Psoas muscle (tissue), 8 donors: Measurements from ENCODE around the gene CACNA1S. TPM values are rescaled to one million over a fixed set of nuclear protein-coding genes. Genes with fewer than 3 reads are reported as not detected.
A peak's percentile ranks its signal among the peaks of the same experiment; 100 is the strongest.

Experiments used
- ATAC-seq, 4 donors: fragments of 200-7000 bp; cut with Tn5 transposase; one replicate each; pipeline ENCODE4 v1.9.1; 2020; ENCODE audit warnings: moderate library complexity in 3 of 4, mild to moderate bottlenecking in 2 of 4
- DNase-seq, 2 donors: peaks; one replicate each; pipeline ENCODE4 v3.0.0-alpha.2; 2020
- H3K27ac ChIP-seq: fragments of 200-600 bp; one replicate; pipeline ENCODE4 v1.8.0; 2022
- H3K27me3 ChIP-seq, 3 donors: fragments of 200-600 bp in 1 of 3; one replicate each; pipeline versions ENCODE4 v1.6.1 to v1.8.0; 2013 to 2022; ENCODE audit warnings: low read length in 2 of 3, mild to moderate bottlenecking in 2 of 3, moderate library complexity in 1 of 3; ENCODE audit not compliant: insufficient read depth in 3 of 3
- H3K36me3 ChIP-seq, 2 donors: fragments of 200-600 bp in 1 of 2; one replicate each; pipeline versions ENCODE4 v1.6.1 to v1.8.0; 2013 to 2022; ENCODE audit warnings: low read depth in 1 of 2, mild to moderate bottlenecking in 1 of 2, moderate library complexity in 1 of 2; ENCODE audit not compliant: insufficient read depth in 1 of 2
- H3K4me1 ChIP-seq: fragments of 200-600 bp; one replicate; pipeline ENCODE4 v1.8.0; 2022
- H3K4me3 ChIP-seq: fragments of 200-600 bp; one replicate; pipeline ENCODE4 v1.8.0; 2022; ENCODE audit warnings: mild to moderate bottlenecking
- H3K9me3 ChIP-seq: fragments of 200-600 bp; one replicate; pipeline ENCODE4 v1.8.0; 2022
- WGBS, 3 donors: extraction: QIAGEN DNeasy Blood & Tissue Kit; methylation state at CpG; one replicate each; pipeline versions ENCODE4 v1.1.6 to v1.1.7; 2013; 5-methylcytosine and 5-hydroxymethylcytosine counted together
- intact Hi-C, 2 donors: fragments of 100-400 bp; cut with DNase I; formaldehyde crosslinking; loops; one replicate each; pipeline versions ENCODE4 v1.11.0 to v1.14.2; 2022
- polyA plus RNA-seq, 3 donors: library from polyadenylated mRNA; stranded (reverse); fragments of 200-250 nt; gene quantifications; one replicate each; pipeline ENCODE4 v1.2.3, GENCODE V29; 2013
- total RNA-seq, 4 donors: library from RNA; stranded (reverse); fragmentation: NEBNext Ultra II Directional in 2 of 4; extraction: Animal tissue kit (Norgen Biotek cat#: 25700) in 2 of 4; gene quantifications; one replicate each; pipeline versions ENCODE4 v1.2.1 to v1.2.4, GENCODE V29; 2021 to 2023
- TF ChIP-seq, protein P1 (sequence below): fragments of 200-600 bp; IDR thresholded peaks from one replicate; pipeline ENCODE4 v1.8.0; 2022; ENCODE audit warnings: antibody characterized with exemption
- donor health status: healthy with polysubstance abuse.
- donor health status: DM: no; HTN: no; CAD: no; lungs with moderate emphysema.
- donor health status: Bipolar disorder and iron deficiency.
- donor health status: healthy.
- donor health status: DM: yes; HTN: yes; CAD: no.
- donor health status: DM: no; HTN: no; CAD: no.
- donor health status: DM: no; HTN: no; CAD: no.
- donor health status: DM: yes; HTN: yes; CAD: no.

The CACNA1S gene
- total and polyA plus RNA-seq, 7 donors, result 11.9 to 269 (median 56.3) TPM

DNA sequence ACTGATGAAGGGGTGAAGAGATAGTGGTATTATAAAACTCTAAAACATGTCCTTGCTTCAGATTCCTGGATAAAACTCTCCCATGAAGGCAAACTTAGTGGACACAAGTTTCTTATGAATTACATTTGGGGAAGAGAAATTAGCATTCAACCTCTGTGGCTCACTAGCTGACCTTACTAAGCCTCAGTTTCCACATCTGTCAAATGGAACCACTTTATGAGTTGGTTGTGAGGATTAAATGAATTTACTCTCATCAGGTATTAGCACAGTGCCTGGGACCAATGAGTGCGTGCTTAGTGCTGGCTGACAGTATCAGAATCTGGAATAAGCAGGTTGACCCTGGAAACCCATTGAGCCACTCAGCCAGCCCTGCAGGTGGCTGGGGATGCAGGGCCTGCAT, 2.6 kb downstream of the CACNA1S start:
- 44 to 68% (median 44%) methylated on average over 1 of the region's 1 CpG for WGBS, 3 donors
- Histone ChIP-seq H3K4me3 (peak overlapping the region; percentile 69), H3K36me3 (peaks cover 0 to 6% of the 10 kb centered on the region in 2 donors), H3K4me1 (peaks cover 58% of the 10 kb centered on the region), H3K27ac (peak overlapping the region; percentile 95), H3K9me3 (no peaks in the 10 kb centered on the region), H3K27me3 (no peaks in the 10 kb centered on the region)
- no peak for ATAC-seq
- DNase-seq, result no peak
- intact Hi-C loops, result no loop called here
- TF ChIP-seq, protein P1, sequence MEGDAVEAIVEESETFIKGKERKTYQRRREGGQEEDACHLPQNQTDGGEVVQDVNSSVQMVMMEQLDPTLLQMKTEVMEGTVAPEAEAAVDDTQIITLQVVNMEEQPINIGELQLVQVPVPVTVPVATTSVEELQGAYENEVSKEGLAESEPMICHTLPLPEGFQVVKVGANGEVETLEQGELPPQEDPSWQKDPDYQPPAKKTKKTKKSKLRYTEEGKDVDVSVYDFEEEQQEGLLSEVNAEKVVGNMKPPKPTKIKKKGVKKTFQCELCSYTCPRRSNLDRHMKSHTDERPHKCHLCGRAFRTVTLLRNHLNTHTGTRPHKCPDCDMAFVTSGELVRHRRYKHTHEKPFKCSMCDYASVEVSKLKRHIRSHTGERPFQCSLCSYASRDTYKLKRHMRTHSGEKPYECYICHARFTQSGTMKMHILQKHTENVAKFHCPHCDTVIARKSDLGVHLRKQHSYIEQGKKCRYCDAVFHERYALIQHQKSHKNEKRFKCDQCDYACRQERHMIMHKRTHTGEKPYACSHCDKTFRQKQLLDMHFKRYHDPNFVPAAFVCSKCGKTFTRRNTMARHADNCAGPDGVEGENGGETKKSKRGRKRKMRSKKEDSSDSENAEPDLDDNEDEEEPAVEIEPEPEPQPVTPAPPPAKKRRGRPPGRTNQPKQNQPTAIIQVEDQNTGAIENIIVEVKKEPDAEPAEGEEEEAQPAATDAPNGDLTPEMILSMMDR, result no peak

DNA sequence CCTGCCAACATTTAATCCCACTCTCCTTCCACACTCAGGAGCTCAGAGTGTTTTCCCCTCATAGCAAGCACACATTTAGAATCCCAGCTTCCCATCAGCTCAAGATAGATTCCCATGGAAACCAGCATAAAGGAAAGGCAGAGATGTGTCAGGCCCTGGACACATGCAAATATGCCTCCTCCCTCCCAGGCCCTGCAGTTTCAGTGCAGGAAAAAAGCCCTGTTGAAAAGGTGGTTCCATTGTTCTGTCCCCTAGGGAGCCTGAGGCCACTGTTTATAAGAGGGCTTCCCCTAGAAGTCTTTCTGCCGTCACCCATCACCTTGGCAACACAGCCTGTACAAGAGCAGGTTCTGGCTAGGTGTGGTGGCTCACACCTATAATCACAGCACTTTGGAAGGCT, 3.6 kb downstream of the CACNA1S start:
- no peaks in the 10 kb centered on the region for H3K27me3 ChIP-seq
- H3K4me3 ChIP-seq, result peak overlapping the region; percentile 69
- no peaks in the 10 kb centered on the region for H3K9me3 ChIP-seq
- TF ChIP-seq, protein P1, result no peak
- H3K27ac ChIP-seq, result peak overlapping the region; percentile 95
- intact Hi-C loops, result no loop called here
- peaks cover 65% of the 10 kb centered on the region for H3K4me1 ChIP-seq
- H3K36me3 ChIP-seq, result peaks cover 0 to 6% of the 10 kb centered on the region in 2 donors
- WGBS, 3 donors, result 19 to 43% (median 32%) methylated on average over 1 of the region's 1 CpG
- no peak for ATAC-seq
- DNase-seq, result peak in 1 of 2 donors; percentile 11

DNA sequence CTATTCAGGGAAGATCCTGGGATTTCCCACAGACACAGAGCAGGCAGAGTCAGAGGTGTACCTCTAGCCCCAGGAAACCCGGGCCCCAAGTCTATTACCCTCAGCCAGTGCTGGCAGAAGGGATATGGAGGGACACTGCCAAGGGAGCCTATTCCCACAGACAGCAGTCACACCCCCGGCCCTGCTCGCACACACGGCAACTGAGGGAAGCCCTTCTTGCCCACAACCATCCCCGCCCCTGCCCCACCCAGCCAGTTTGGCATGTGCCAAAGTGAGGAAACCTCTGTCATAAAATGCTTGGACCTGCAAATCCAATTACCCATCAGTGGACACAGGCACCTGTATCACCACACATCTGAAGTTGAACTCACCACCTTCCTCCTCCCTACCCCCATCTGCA, 6.5 kb downstream of the CACNA1S start:
- TF ChIP-seq, protein P1, result no peak
- peak overlapping the region; percentile 95 for H3K27ac ChIP-seq
- intact Hi-C loops, result no loop called here
- H3K27me3 ChIP-seq, result no peaks in the 10 kb centered on the region
- DNase-seq, result peak in 1 of 2 donors; percentile 34
- ATAC-seq, result no peak
- H3K36me3 ChIP-seq, result peaks cover 0 to 6% of the 10 kb centered on the region in 2 donors
- 27 to 48% (median 32%) methylated on average over 5 of the region's 5 CpGs for WGBS, 3 donors
- no peak overlapping the region for H3K4me3 ChIP-seq
- peaks cover 80% of the 10 kb centered on the region for H3K4me1 ChIP-seq
- H3K9me3 ChIP-seq, result no peaks in the 10 kb centered on the region

DNA sequence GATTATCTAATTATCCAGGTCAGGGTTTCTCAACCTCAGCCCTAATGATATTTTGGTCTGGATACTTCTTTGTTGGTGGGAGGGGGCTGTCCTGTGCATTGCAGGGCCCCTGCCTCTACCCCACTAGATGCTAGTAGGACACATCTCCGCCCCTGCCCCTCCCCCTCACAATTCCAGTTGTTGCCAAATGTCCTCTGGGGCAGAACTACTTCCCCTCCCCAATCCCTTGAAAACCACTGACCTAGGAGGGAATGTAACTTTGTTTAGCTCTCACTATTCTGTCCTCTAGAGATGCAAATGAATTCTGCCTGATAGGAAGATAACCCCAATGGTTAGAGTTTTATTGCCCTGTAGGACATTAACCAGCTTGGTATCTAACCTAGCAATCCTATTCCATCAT, 8.1 kb downstream of the CACNA1S start:
- 20 to 28% (median 20%) methylated on average over 1 of the region's 1 CpG for WGBS, 3 donors
- Histone ChIP-seq H3K36me3 (peaks cover 0 to 6% of the 10 kb centered on the region in 2 donors), H3K9me3 (no peaks in the 10 kb centered on the region), H3K4me3 (no peak overlapping the region), H3K27me3 (no peaks in the 10 kb centered on the region), H3K27ac (peak overlapping the region; percentile 95), H3K4me1 (peaks cover 82% of the 10 kb centered on the region)
- ATAC-seq (no peak), DNase-seq (peak in 1 of 2 donors; percentile 39)
- intact Hi-C loops, result no loop called here
- TF ChIP-seq, protein P1, result no peak

DNA sequence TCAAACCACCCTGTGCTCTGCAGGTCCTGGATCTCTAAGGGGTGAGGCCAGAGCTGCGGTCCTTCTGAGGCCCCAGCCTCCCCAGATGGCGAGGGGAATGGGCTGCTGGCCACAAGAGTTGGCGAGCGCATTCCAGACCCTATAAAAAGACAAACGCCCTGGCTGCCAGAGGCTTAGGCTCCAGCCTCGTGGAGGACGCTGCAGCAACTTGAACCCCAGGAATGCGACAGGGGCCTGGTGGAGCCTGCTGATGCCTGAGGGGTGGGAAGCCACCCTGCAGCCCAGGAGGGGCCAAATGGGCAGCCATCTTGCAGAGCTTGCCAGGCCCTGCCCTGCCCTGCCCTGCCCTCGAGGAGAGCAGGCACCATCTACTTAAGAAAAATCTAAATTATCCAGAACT, 8.6 kb downstream of the CACNA1S start:
- intact Hi-C loops, result no loop called here
- H3K4me1 ChIP-seq, result peaks cover 82% of the 10 kb centered on the region
- WGBS, 3 donors, result 15 to 45% (median 23%) methylated on average over 9 of the region's 9 CpGs

More for the DNA sequence above, 8.6 kb downstream of the CACNA1S start:
- TF ChIP-seq, protein P1, result no peak
- H3K4me3 ChIP-seq, result no peak overlapping the region
- DNase-seq (peak in 1 of 2 donors; percentile 78), ATAC-seq (peak; percentile 5 to 57 (median 48))
- peaks cover 0 to 6% of the 10 kb centered on the region in 2 donors for H3K36me3 ChIP-seq
- no peaks in the 10 kb centered on the region for H3K27me3 ChIP-seq
- H3K27ac ChIP-seq, result peak overlapping the region; percentile 95
- no peaks in the 10 kb centered on the region for H3K9me3 ChIP-seq
